Measurements from ENCODE around the gene HOXB7. TPM values are rescaled to one million over a fixed set of nuclear protein-coding genes. Genes with fewer than 3 reads are reported as not detected.

Gene HOXB7
- total RNA-seq, 1 donor from 2014 or later: 2.4 TPM

GRCh38 chr17:48633266-48633677, 22.5 kb upstream of the HOXB7 start:
- Histone ChIP-seq H3K4me1 (peaks cover 5% of the 10 kb centered on the region), H3K9me3 (no peaks in the 10 kb centered on the region), H3K27ac (no peak overlapping the region), H3K4me3 (no peak overlapping the region), H3K36me3 (no peaks in the 10 kb centered on the region), H3K27me3 (ENCODE audit: low read depth) (peaks cover 100% of the 10 kb centered on the region)
- intact Hi-C loops (cut with DNase I): no loop called here
- ATAC-seq (no peak), DNase-seq (no peak)
- TF ChIP-seq CTCF (IDR thresholded peaks at IDR 0.05): no peak

- Histone ChIP-seq H3K36me3 (no peaks in the 10 kb centered on the region), H3K9me3 (no peaks in the 10 kb centered on the region), H3K27me3 (ENCODE audit: low read depth) (peaks cover 100% of the 10 kb centered on the region), H3K4me1 (peaks cover 5% of the 10 kb centered on the region), H3K27ac (no peak overlapping the region), H3K4me3 (no peak overlapping the region)
- TF ChIP-seq CTCF (IDR thresholded peaks at IDR 0.05): no peak
- ATAC-seq (no peak), DNase-seq (no peak)
- intact Hi-C loops (cut with DNase I): no loop called here
Observed at GRCh38 chr17:48632579-48633265, 21.9 kb upstream of the HOXB7 start.

GRCh38 chr17:48631693-48632578, 21.1 kb upstream of the HOXB7 start:
- no peak for DNase-seq
- TF ChIP-seq CTCF (IDR thresholded peaks at IDR 0.05): no peak
- Histone ChIP-seq H3K9me3 (no peaks in the 10 kb centered on the region), H3K36me3 (no peaks in the 10 kb centered on the region), H3K4me1 (peaks cover 8% of the 10 kb centered on the region), H3K27ac (no peak overlapping the region), H3K4me3 (no peak overlapping the region), H3K27me3 (ENCODE audit: low read depth) (peaks cover 100% of the 10 kb centered on the region)
- no peak for ATAC-seq
- intact Hi-C loops (cut with DNase I): no loop called here

GRCh38 chr17:48630925-48631692, 20.3 kb upstream of the HOXB7 start:
- intact Hi-C loops (cut with DNase I): no loop called here
- H3K36me3 ChIP-seq: no peaks in the 10 kb centered on the region
- peaks cover 16% of the 10 kb centered on the region for H3K4me1 ChIP-seq
- no peak for DNase-seq
- TF ChIP-seq CTCF (IDR thresholded peaks at IDR 0.05): no peak
- no peak overlapping the region for H3K4me3 ChIP-seq
- no peak for ATAC-seq
- no peak overlapping the region for H3K27ac ChIP-seq
- no peaks in the 10 kb centered on the region for H3K9me3 ChIP-seq
- peaks cover 100% of the 10 kb centered on the region for H3K27me3 ChIP-seq (ENCODE audit: low read depth)
